ENCODE results near the gene ADAMTSL3. TPM values are rescaled to one million over a fixed set of nuclear protein-coding genes. Genes with fewer than 3 reads are reported as not detected.
A peak's percentile ranks its signal among the peaks of the same experiment; 100 is the strongest.
"Not testable (repeated sequence)": the region's sequence is repeated elsewhere in the genome, so short reads cannot be mapped to it uniquely, and the experiment has no call there.

ADAMTSL3 gene
- total RNA-seq, 1 donor from 2014 or later: 22.2 TPM

- DNase-seq (ENCODE audit: low read depth in 2 of 2): no peak
Observed at GRCh38 chr15:83697716-83698115, 43.8 kb downstream of the ADAMTSL3 start.

- DNase-seq (ENCODE audit: low read depth in 2 of 2): peak; percentile 88 to 92
Observed at GRCh38 chr15:83698294-83698693, 44.4 kb downstream of the ADAMTSL3 start.

GRCh38 chr15:83699028-83699427, 45.1 kb downstream of the ADAMTSL3 start:
- DNase-seq (ENCODE audit: low read depth in 2 of 2): no peak

GRCh38 chr15:83700082-83700481, 46.2 kb downstream of the ADAMTSL3 start:
- no peak for DNase-seq (ENCODE audit: low read depth in 2 of 2)

- not testable (repeated sequence) for DNase-seq (ENCODE audit: low read depth in 2 of 2)
Observed at GRCh38 chr15:83702314-83702713, 48.4 kb downstream of the ADAMTSL3 start.

GRCh38 chr15:83708328-83708727, 54.4 kb downstream of the ADAMTSL3 start:
- DNase-seq (ENCODE audit: low read depth in 2 of 2): no peak

- DNase-seq (ENCODE audit: low read depth in 2 of 2): no peak
Observed at GRCh38 chr15:83709241-83709640, 55.3 kb downstream of the ADAMTSL3 start.

- DNase-seq (ENCODE audit: low read depth in 2 of 2): no peak
Observed at GRCh38 chr15:83709811-83710210, 55.9 kb downstream of the ADAMTSL3 start.

- DNase-seq (ENCODE audit: low read depth in 2 of 2): no peak
Observed at GRCh38 chr15:83710452-83710851, 56.5 kb downstream of the ADAMTSL3 start.

GRCh38 chr15:83711236-83711635, 57.3 kb downstream of the ADAMTSL3 start:
- no peak for DNase-seq (ENCODE audit: low read depth in 2 of 2)

GRCh38 chr15:83713242-83713641, 59.3 kb downstream of the ADAMTSL3 start:
- no peak for DNase-seq (ENCODE audit: low read depth in 2 of 2)

- no peak for DNase-seq (ENCODE audit: low read depth in 2 of 2)
Observed at GRCh38 chr15:83714939-83715628, 61.2 kb downstream of the ADAMTSL3 start.

- no peak for DNase-seq (ENCODE audit: low read depth in 2 of 2)
Observed at GRCh38 chr15:83716605-83717004, 62.7 kb downstream of the ADAMTSL3 start.

- no peak for DNase-seq (ENCODE audit: low read depth in 2 of 2)
Observed at GRCh38 chr15:83717010-83717409, 63.1 kb downstream of the ADAMTSL3 start.

GRCh38 chr15:83720468-83720867, 66.5 kb downstream of the ADAMTSL3 start:
- no peak for DNase-seq (ENCODE audit: low read depth in 2 of 2)

- DNase-seq (ENCODE audit: low read depth in 2 of 2): peak in 1 of 2 donors; percentile 29
Observed at GRCh38 chr15:83721031-83721430, 67.1 kb downstream of the ADAMTSL3 start.

GRCh38 chr15:83721981-83722380, 68.1 kb downstream of the ADAMTSL3 start:
- DNase-seq (ENCODE audit: low read depth in 2 of 2): no peak

GRCh38 chr15:83723216-83723615, 69.3 kb downstream of the ADAMTSL3 start:
- DNase-seq (ENCODE audit: low read depth in 2 of 2): peak in 1 of 2 donors; percentile 12

- peak; percentile 18 to 55 for DNase-seq (ENCODE audit: low read depth in 2 of 2)
Observed at GRCh38 chr15:83732196-83732595, 78.3 kb downstream of the ADAMTSL3 start.

- no peak for DNase-seq (ENCODE audit: low read depth in 2 of 2)
Observed at GRCh38 chr15:83732770-83733169, 78.8 kb downstream of the ADAMTSL3 start.

- peak; percentile 25 to 86 for DNase-seq (ENCODE audit: low read depth in 2 of 2)
Observed at GRCh38 chr15:83733206-83733605, 79.3 kb downstream of the ADAMTSL3 start.

- DNase-seq (ENCODE audit: low read depth in 2 of 2): peak in 1 of 2 donors; percentile 17
Observed at GRCh38 chr15:83733691-83734090, 79.8 kb downstream of the ADAMTSL3 start.

- DNase-seq (ENCODE audit: low read depth in 2 of 2): no peak
Observed at GRCh38 chr15:83734487-83734886, 80.6 kb downstream of the ADAMTSL3 start.

- DNase-seq (ENCODE audit: low read depth in 2 of 2): no peak
Observed at GRCh38 chr15:83739629-83740028, 85.7 kb downstream of the ADAMTSL3 start.

All from dermis microvascular lymphatic vessel endothelial cell (primary cell).